SK-N-SH treated with all-trans-retinoic acid at 6 μM for 48 hours (cell line): ENCODE measurements around the gene PHACTR2.

Source experiments
- ATAC-seq: fragments of 200-7000 bp; cut with Tn5 transposase; 3 replicates; pipeline ENCODE4 v1.9.1; 2020; ENCODE audit warnings: mild to moderate bottlenecking, moderate library complexity
- ARNTL ChIP-seq: fragments of 450-650 bp; formaldehyde crosslinking; IDR thresholded peaks from 2 replicates; pipeline ENCODE4 v1.5.0; 2020; ENCODE audit warnings: low read depth, mild to moderate bottlenecking, moderate library complexity, borderline replicate concordance
- BACH2 ChIP-seq: fragments of 250-450 bp; sonication (Bioruptor Pico); IDR thresholded peaks from 2 replicates; pipeline ENCODE4 v1.9.0; 2021; ENCODE audit warnings: mild to moderate bottlenecking, borderline replicate concordance
- CSDC2 ChIP-seq: fragments of 250-450 bp; sonication (Bioruptor Pico); IDR thresholded peaks from 2 replicates; pipeline ENCODE4 v1.5.0; 2020; ENCODE audit warnings: mild to moderate bottlenecking, moderate library complexity
- ESRRG ChIP-seq: fragments of 250-450 bp; sonication (Bioruptor Pico); IDR thresholded peaks from 2 replicates; pipeline ENCODE4 v1.6.1; 2021; ENCODE audit warnings: mild to moderate bottlenecking
- GLIS3 ChIP-seq: fragments of 250-450 bp; sonication (Bioruptor Pico); IDR thresholded peaks from 2 replicates; pipeline ENCODE4 v1.5.0; 2020; ENCODE audit warnings: mild to moderate bottlenecking, moderate library complexity
- PATZ1 ChIP-seq: fragments of 250-450 bp; sonication (Bioruptor Pico); IDR thresholded peaks from 2 replicates; pipeline ENCODE4 v1.8.0; 2020; ENCODE audit warnings: mild to moderate bottlenecking, moderate library complexity, borderline replicate concordance
- POU6F1 ChIP-seq: fragments of 250-450 bp; sonication (Bioruptor Pico); IDR thresholded peaks from 2 replicates; pipeline ENCODE4 v1.8.0; 2021; ENCODE audit warnings: low read depth, mild to moderate bottlenecking, moderate library complexity, borderline replicate concordance
- PPARA ChIP-seq: fragments of 250-450 bp; sonication (Bioruptor Pico); IDR thresholded peaks from 2 replicates; pipeline ENCODE4 v1.5.0; 2020; ENCODE audit warnings: mild to moderate bottlenecking, borderline replicate concordance
- RARB ChIP-seq: fragments of 250-450 bp; sonication (Bioruptor Pico); IDR thresholded peaks from 2 replicates; pipeline ENCODE4 v1.8.0; 2021; ENCODE audit warnings: mild to moderate bottlenecking, moderate library complexity
- SNAI2 ChIP-seq: fragments of 250-450 bp; sonication (Bioruptor Pico); IDR thresholded peaks from 2 replicates; pipeline ENCODE4 v1.5.0; 2020; ENCODE audit warnings: mild to moderate bottlenecking, moderate library complexity
- TCF4 ChIP-seq: fragments of 250-450 bp; sonication (Bioruptor Pico); IDR thresholded peaks from 2 replicates; pipeline ENCODE4 v1.8.0; 2021; ENCODE audit warnings: mild to moderate bottlenecking, moderate library complexity, borderline replicate concordance
- TOX ChIP-seq: fragments of 250-450 bp; sonication (Bioruptor Pico); IDR thresholded peaks from 2 replicates; pipeline ENCODE4 v1.8.0; 2021; ENCODE audit warnings: mild to moderate bottlenecking, moderate library complexity, borderline replicate concordance
- TSHZ2 ChIP-seq: fragments of 250-450 bp; sonication (Bioruptor Pico); IDR thresholded peaks from 2 replicates; pipeline ENCODE4 v1.5.0; 2020; ENCODE audit warnings: mild to moderate bottlenecking, moderate library complexity
- ZC3H10 ChIP-seq: fragments of 250-450 bp; sonication (Bioruptor Pico); IDR thresholded peaks from 2 replicates; pipeline ENCODE4 v1.5.1; 2021; ENCODE audit warnings: mild to moderate bottlenecking, moderate library complexity
- ZFP3 ChIP-seq: fragments of 250-450 bp; sonication (Bioruptor Pico); IDR thresholded peaks from 2 replicates; pipeline ENCODE4 v1.5.0; 2020; ENCODE audit warnings: mild to moderate bottlenecking, moderate library complexity
- ZNF565 ChIP-seq: fragments of 450-650 bp; formaldehyde crosslinking; conservative IDR thresholded peaks from 2 replicates; pipeline ENCODE4 v1.5.0; 2020; ENCODE audit warnings: low read depth, mild to moderate bottlenecking, moderate library complexity
- ZNF70 ChIP-seq: fragments of 450-650 bp; formaldehyde crosslinking; IDR thresholded peaks from 2 replicates; pipeline ENCODE4 v1.5.0; 2020; ENCODE audit warnings: mild to moderate bottlenecking, moderate library complexity
- ZNF8 ChIP-seq: fragments of 450-650 bp; formaldehyde crosslinking; IDR thresholded peaks from 2 replicates; pipeline ENCODE4 v1.5.0; 2020; ENCODE audit warnings: mild to moderate bottlenecking, moderate library complexity
- TF ChIP-seq, protein P1 (sequence below): fragments of 250-450 bp; sonication (Bioruptor Pico); IDR thresholded peaks from 2 replicates; pipeline ENCODE4 v1.5.1; 2021; ENCODE audit warnings: mild to moderate bottlenecking, moderate library complexity
- TF ChIP-seq, protein P2 (sequence below): fragments of 250-450 bp; sonication (Bioruptor Pico); IDR thresholded peaks from 2 replicates; pipeline ENCODE4 v1.5.1; 2020; ENCODE audit warnings: low read depth, mild to moderate bottlenecking, moderate library complexity

PHACTR2 gene

DNA sequence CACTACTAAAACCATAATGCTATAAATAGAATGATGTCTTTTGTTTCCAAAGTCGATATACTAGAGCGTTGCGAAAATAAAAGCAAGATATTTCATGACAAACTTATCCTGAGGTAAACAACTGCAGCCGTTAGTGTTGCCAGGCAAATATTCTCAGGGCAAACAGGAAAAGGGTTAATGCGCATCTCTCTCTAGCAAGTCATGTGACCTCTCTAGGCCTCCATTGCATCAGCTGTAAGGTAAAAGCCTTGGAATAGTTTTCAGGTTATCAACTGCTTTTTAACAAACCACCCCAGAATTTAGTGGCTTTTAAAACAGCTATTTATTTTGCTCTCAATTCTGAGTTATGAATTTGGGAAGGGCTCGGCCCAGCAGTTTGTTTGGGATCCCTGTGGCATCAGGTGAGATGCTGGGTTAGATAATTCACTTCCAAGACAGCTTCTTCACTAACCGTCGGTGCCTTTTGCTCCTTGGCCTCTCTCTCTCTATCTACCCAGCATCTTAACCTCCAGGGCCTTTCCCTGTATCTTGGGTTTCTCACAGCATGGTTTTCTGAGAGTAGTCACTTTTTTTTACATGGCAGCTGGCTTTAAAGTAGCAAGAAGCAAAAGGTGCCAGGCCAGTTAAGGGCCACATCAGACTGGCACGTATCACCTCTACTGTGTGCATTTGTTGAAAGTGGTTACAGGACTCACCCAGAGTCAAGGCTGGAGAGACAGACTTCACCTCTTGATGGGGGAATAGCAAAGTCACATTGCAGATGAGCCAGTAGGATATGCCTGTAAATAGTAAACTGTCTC is 126.2 kb downstream of the PHACTR2 start:
- ATAC-seq, result no peak
- TF ChIP-seq ZNF70 (CRISPR knock-in tag), result no peak
- TF ChIP-seq SNAI2 (CRISPR knock-in tag), result no peak
- TF ChIP-seq ZFP3 (CRISPR knock-in tag), result no peak
- TF ChIP-seq TSHZ2, result no peak
- no peak for TF ChIP-seq ARNTL (CRISPR knock-in tag)
- no peak for TF ChIP-seq ESRRG (CRISPR knock-in tag)
- no peak for TF ChIP-seq ZNF8
- TF ChIP-seq PPARA (CRISPR knock-in tag), result no peak
- no peak for TF ChIP-seq CSDC2 (CRISPR knock-in tag)
- no peak for TF ChIP-seq POU6F1 (CRISPR knock-in tag)
- TF ChIP-seq ZC3H10 (CRISPR knock-in tag), result no peak
- TF ChIP-seq PATZ1 (CRISPR knock-in tag), result no peak
- TF ChIP-seq, protein P1, sequence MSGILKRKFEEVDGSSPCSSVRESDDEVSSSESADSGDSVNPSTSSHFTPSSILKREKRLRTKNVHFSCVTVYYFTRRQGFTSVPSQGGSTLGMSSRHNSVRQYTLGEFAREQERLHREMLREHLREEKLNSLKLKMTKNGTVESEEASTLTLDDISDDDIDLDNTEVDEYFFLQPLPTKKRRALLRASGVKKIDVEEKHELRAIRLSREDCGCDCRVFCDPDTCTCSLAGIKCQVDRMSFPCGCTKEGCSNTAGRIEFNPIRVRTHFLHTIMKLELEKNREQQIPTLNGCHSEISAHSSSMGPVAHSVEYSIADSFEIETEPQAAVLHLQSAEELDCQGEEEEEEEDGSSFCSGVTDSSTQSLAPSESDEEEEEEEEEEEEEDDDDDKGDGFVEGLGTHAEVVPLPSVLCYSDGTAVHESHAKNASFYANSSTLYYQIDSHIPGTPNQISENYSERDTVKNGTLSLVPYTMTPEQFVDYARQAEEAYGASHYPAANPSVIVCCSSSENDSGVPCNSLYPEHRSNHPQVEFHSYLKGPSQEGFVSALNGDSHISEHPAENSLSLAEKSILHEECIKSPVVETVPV (CRISPR knock-in tag), result no peak
- no peak for TF ChIP-seq TCF4 (CRISPR knock-in tag)
- TF ChIP-seq GLIS3, result no peak
- TF ChIP-seq TOX, result no peak
- no peak for TF ChIP-seq BACH2 (CRISPR knock-in tag)
- TF ChIP-seq RARB (CRISPR knock-in tag), result no peak

DNA sequence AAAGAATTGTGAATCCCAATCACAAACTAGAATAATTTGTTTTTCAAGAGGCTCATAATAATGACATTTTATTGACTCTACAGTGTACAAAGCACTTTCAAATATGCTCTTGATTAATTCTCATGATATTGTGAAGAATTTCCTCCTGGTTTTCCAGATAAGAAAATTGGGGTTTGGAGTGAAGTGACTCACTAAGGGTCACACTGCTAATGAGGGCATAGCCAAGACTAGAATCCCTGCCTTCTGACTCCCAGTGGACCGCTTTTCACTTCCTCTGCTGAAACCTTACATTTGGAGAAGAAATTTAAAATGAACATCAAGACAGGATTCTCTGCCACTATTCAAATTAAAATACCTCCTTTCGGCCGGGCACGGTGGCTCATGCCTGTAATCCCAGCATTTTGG is 127.1 kb downstream of the PHACTR2 start:
- no peak for ATAC-seq

More for the DNA sequence above, 127.1 kb downstream of the PHACTR2 start:
- no peak for TF ChIP-seq PATZ1 (CRISPR knock-in tag)
- TF ChIP-seq SNAI2 (CRISPR knock-in tag), result no peak
- TF ChIP-seq CSDC2 (CRISPR knock-in tag), result no peak
- TF ChIP-seq, protein P2, sequence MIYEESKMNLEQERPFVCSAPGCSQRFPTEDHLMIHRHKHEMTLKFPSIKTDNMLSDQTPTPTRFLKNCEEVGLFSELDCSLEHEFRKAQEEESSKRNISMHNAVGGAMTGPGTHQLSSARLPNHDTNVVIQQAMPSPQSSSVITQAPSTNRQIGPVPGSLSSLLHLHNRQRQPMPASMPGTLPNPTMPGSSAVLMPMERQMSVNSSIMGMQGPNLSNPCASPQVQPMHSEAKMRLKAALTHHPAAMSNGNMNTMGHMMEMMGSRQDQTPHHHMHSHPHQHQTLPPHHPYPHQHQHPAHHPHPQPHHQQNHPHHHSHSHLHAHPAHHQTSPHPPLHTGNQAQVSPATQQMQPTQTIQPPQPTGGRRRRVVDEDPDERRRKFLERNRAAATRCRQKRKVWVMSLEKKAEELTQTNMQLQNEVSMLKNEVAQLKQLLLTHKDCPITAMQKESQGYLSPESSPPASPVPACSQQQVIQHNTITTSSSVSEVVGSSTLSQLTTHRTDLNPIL, result no peak
- TF ChIP-seq, protein P1 (CRISPR knock-in tag), result no peak
- no peak for TF ChIP-seq ZC3H10 (CRISPR knock-in tag)
- no peak for TF ChIP-seq ESRRG (CRISPR knock-in tag)
- TF ChIP-seq POU6F1 (CRISPR knock-in tag), result no peak
- TF ChIP-seq TCF4 (CRISPR knock-in tag), result no peak
- no peak for TF ChIP-seq TOX
- no peak for TF ChIP-seq ZNF565 (CRISPR knock-in tag)
- TF ChIP-seq, all 23 proteins: peak for 0
